Hepatocyte (in vitro differentiated cells): ENCODE results near the gene ARHGAP15.

ENCODE experiments used
- EZH2 ChIP-seq: fragments of 200-600 bp; sonication (generic); IDR thresholded peaks from 2 replicates; pipeline ENCODE4 v1.6.1; 2016; ENCODE audit warnings: antibody characterized with exemption, mild to moderate bottlenecking, borderline replicate concordance
- TF ChIP-seq, protein P1 (sequence below): fragments of 200-600 bp; sonication (generic); IDR thresholded peaks from 2 replicates; pipeline ENCODE4 v1.5.1; 2016; ENCODE audit warnings: antibody characterized with exemption, mild to moderate bottlenecking; ENCODE audit not compliant: poor library complexity

DNA sequence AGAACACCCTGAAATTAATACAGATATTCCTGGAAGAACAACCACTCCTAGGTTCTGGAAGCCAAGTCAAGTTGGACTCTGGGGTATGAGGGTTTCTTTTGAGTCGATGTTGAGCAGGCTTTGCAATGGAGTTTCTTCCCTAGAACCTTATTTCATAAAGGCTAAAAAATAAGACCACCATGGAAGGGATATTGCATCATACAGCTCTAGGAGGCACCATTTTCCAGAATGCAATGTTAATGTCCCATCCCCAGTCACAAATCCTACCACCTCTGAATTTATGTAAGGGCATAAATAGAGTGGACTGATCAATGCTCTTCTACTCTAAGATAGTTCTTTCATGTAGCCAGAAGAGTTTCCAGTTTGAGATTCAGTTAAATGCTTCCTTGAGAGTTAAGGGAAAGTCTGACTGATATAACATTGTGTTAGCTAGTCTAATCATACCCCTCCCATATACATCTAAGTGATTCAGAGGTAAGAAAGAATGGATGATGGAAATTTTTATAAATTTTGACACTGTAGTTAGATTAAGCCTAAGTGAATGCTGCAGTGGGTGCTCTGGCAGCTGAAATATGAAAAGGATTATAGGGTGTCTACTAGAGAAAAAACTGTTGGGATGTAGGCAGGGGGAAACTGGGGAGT is 22.0 kb downstream of the ARHGAP15 start:
- no peak for TF ChIP-seq EZH2
- TF ChIP-seq, protein P1, sequence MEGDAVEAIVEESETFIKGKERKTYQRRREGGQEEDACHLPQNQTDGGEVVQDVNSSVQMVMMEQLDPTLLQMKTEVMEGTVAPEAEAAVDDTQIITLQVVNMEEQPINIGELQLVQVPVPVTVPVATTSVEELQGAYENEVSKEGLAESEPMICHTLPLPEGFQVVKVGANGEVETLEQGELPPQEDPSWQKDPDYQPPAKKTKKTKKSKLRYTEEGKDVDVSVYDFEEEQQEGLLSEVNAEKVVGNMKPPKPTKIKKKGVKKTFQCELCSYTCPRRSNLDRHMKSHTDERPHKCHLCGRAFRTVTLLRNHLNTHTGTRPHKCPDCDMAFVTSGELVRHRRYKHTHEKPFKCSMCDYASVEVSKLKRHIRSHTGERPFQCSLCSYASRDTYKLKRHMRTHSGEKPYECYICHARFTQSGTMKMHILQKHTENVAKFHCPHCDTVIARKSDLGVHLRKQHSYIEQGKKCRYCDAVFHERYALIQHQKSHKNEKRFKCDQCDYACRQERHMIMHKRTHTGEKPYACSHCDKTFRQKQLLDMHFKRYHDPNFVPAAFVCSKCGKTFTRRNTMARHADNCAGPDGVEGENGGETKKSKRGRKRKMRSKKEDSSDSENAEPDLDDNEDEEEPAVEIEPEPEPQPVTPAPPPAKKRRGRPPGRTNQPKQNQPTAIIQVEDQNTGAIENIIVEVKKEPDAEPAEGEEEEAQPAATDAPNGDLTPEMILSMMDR = no peak
